Stimulated activated CD4-positive, alpha-beta T cell treated with anti-CD3 and anti-CD28 coated beads, Interleukin-12 subunit alpha, Interleukin-12 subunit beta, amount 100 ng/mL, for 48 hours (primary cell): Measurements from ENCODE around the gene OXSR1.
"Not testable (repeated sequence)": the region's sequence is repeated elsewhere in the genome, so short reads cannot be mapped to it uniquely, and the experiment has no call there.

Source experiments
- DNase-seq, 3 donors: peaks; one replicate each; pipeline ENCODE4 v3.0.0-alpha.2; 2020; ENCODE audit warnings: low read depth in 2 of 3, low spot score in 1 of 3

OXSR1 gene

GRCh38 chr3:38219609-38220197, 54.4 kb downstream of the OXSR1 start:
- DNase-seq, result no peak

GRCh38 chr3:38221005-38221404, 55.7 kb downstream of the OXSR1 start:
- no peak for DNase-seq

- no peak for DNase-seq
Observed at GRCh38 chr3:38222032-38222634, 56.8 kb downstream of the OXSR1 start.

- DNase-seq, result no peak
Observed at GRCh38 chr3:38224357-38224756, 59.0 kb downstream of the OXSR1 start.

- no peak for DNase-seq
Observed at GRCh38 chr3:38226273-38226672, 60.9 kb downstream of the OXSR1 start.

GRCh38 chr3:38227989-38228388, 62.7 kb downstream of the OXSR1 start:
- no peak for DNase-seq

GRCh38 chr3:38229036-38229435, 63.7 kb downstream of the OXSR1 start:
- DNase-seq, result no peak

- no peak for DNase-seq
Observed at GRCh38 chr3:38232701-38233100, 67.4 kb downstream of the OXSR1 start.

- DNase-seq, result no peak
Observed at GRCh38 chr3:38235466-38235865, 70.1 kb downstream of the OXSR1 start.

- no peak for DNase-seq
Observed at GRCh38 chr3:38238416-38239008, 73.2 kb downstream of the OXSR1 start.

- not testable (repeated sequence) for DNase-seq
Observed at GRCh38 chr3:38242812-38243211, 77.5 kb downstream of the OXSR1 start.

- no peak for DNase-seq
Observed at GRCh38 chr3:38245930-38246329, 80.6 kb downstream of the OXSR1 start.

- DNase-seq, result no peak
Observed at GRCh38 chr3:38247366-38248035, 82.2 kb downstream of the OXSR1 start.

GRCh38 chr3:38250198-38250597, 84.9 kb downstream of the OXSR1 start:
- no peak for DNase-seq

GRCh38 chr3:38251197-38251596, 85.9 kb downstream of the OXSR1 start:
- no peak for DNase-seq

- DNase-seq, result no peak
Observed at GRCh38 chr3:38253704-38254103, 88.4 kb downstream of the OXSR1 start.

- DNase-seq, result no peak
Observed at GRCh38 chr3:38254872-38255271, 89.5 kb downstream of the OXSR1 start.

GRCh38 chr3:38255627-38256026, 90.3 kb downstream of the OXSR1 start:
- no peak for DNase-seq

GRCh38 chr3:38257583-38257982, 92.2 kb downstream of the OXSR1 start:
- no peak for DNase-seq

GRCh38 chr3:38260474-38260873, 95.1 kb downstream of the OXSR1 start:
- no peak for DNase-seq

- no peak for DNase-seq
Observed at GRCh38 chr3:38264353-38264771, 99.0 kb downstream of the OXSR1 start.

GRCh38 chr3:38264779-38265178, 99.4 kb downstream of the OXSR1 start:
- DNase-seq, result no peak
